ENCODE results near the gene LRBA.

- TF ChIP-seq POLR2AphosphoS5 (IDR thresholded peaks at IDR 0.05; ENCODE audit: insufficient read depth, low read depth, low read length) (no peak), FOS (IDR thresholded peaks at IDR 0.05; ENCODE audit: borderline replicate concordance, insufficient read depth, low read length) (no peak), CTCF (IDR thresholded peaks at IDR 0.05; ENCODE audit: extremely low read depth in 1 of 2, insufficient read depth in 1 of 2, low read depth in 1 of 2, low read length in 2 of 2) (no peak), POLR2A (IDR thresholded peaks at IDR 0.05; ENCODE audit: low read depth, low read length) (no peak), EZH2 (IDR thresholded peaks at IDR 0.05; ENCODE audit: borderline replicate concordance, low read depth, low read length, severe bottlenecking) (no peak), MAX (IDR thresholded peaks at IDR 0.05; ENCODE audit: insufficient read depth, insufficient read length) (no peak), JUN (IDR thresholded peaks at IDR 0.05; ENCODE audit: borderline replicate concordance, insufficient read depth, insufficient read length, low read depth) (no peak), MYC (IDR thresholded peaks at IDR 0.05; ENCODE audit: low read depth, low read length) (no peak)
Observed at GRCh38 chr4:150773032-150773431, 242.1 kb downstream of the LRBA start.
